Upper lobe of left lung (tissue), 6 donors: ENCODE data around the gene POLE. TPM values are rescaled to one million over a fixed set of nuclear protein-coding genes. Genes with fewer than 3 reads are reported as not detected.

Experiments used
- ATAC-seq, 2 donors: fragments of 200-7000 bp; cut with Tn5 transposase; one replicate each; pipeline ENCODE4 v1.9.1; 2022; ENCODE audit warnings: mild to moderate bottlenecking in 2 of 2, moderate library complexity in 2 of 2; ENCODE audit not compliant: low FRiP score in 2 of 2
- DNase-seq, 2 donors: peaks; one replicate each; pipeline ENCODE4 v3.0.0-alpha.2; 2019 to 2020
- H3K27ac ChIP-seq, 4 donors: fragments of 200-600 bp; sonication (generic); one replicate each; pipeline ENCODE4 v1.5.1; 2016 to 2019
- H3K27me3 ChIP-seq, 4 donors: fragments of 200-600 bp; sonication (generic); one replicate each; pipeline ENCODE4 v1.5.1; 2017 to 2019
- H3K36me3 ChIP-seq, 4 donors: fragments of 200-600 bp; sonication (generic); one replicate each; pipeline ENCODE4 v1.5.1; 2016 to 2019
- H3K4me1 ChIP-seq, 4 donors: fragments of 200-600 bp; sonication (generic); one replicate each; pipeline ENCODE4 v1.5.1; 2018 to 2019
- H3K4me3 ChIP-seq, 4 donors: fragments of 200-600 bp; sonication (generic); one replicate each; pipeline ENCODE4 v1.5.1; 2017 to 2019; ENCODE audit warnings: mild to moderate bottlenecking in 2 of 4, moderate library complexity in 1 of 4
- H3K9me3 ChIP-seq, 4 donors: fragments of 200-600 bp; sonication (generic); one replicate each; pipeline ENCODE4 v1.5.1; 2018 to 2019
- EP300 ChIP-seq, 4 donors: sonication (generic); formaldehyde crosslinking; IDR thresholded peaks; one replicate each; pipeline ENCODE4 v1.5.1; 2017; ENCODE audit warnings: antibody characterized with exemption in 4 of 4, control low read depth in 2 of 4
- POLR2A ChIP-seq, 4 donors: fragments of 450-650 bp; IDR thresholded peaks; one replicate each; pipeline ENCODE4 v1.5.1; 2016 to 2017; ENCODE audit warnings: antibody characterized with exemption in 4 of 4, mild to moderate bottlenecking in 2 of 4
- POLR2AphosphoS5 ChIP-seq, 2 donors: sonication (generic); formaldehyde crosslinking; IDR thresholded peaks; one replicate each; pipeline ENCODE4 v1.5.1; 2017; ENCODE audit warnings: antibody characterized with exemption in 2 of 2
- WGBS, 2 donors: methylation state at CpG; one replicate each; pipeline ENCODE4 v1.1.5; 2017 to 2018; 5-methylcytosine and 5-hydroxymethylcytosine counted together
- total RNA-seq, 6 donors: library from RNA; depleted of rRNA in 4 of 6; stranded (reverse); fragments of >200 nt in 4 of 6; gene quantifications; one replicate each; pipeline versions ENCODE4 v1.1.0 to v1.2.1, GENCODE V29; 2016 to 2021
- TF ChIP-seq, protein P1 (sequence below), 6 experiments: fragments of 450-650 bp in 4 of 6; fragments of 200-600 bp in 2 of 6; sonication (generic) in 2 of 6; IDR thresholded peaks; one replicate each; pipeline ENCODE4 v1.5.1; 2016 to 2019; ENCODE audit warnings: antibody characterized with exemption in 6 of 6
- donor health status: DM: no; HTN: no; CAD: no; lungs with moderate emphysema.
- donor health status: DM: no; HTN: yes; CAD: no; lungs with severe emphysema.

The POLE gene
- total RNA-seq, 6 donors from 2014 or later: 16.6 to 228 (median 26.2) TPM

GRCh38 chr12:132686825-132687210 lies 324 bp downstream of the POLE start:
- DNase-seq (no peak), ATAC-seq (peak in 1 of 2 donors; percentile 82)
- Histone ChIP-seq H3K27ac (peak overlapping the region; percentile 42 to 81 (median 64)), H3K4me1 (peaks cover 9 to 27% (median 10%) of the 10 kb centered on the region in 4 donors), H3K27me3 (no peaks in the 10 kb centered on the region), H3K36me3 (peaks cover 0 to 3% (median 0%) of the 10 kb centered on the region in 4 donors), H3K4me3 (peak overlapping the region; percentile 61 to 100 (median 90)), H3K9me3 (no peaks in the 10 kb centered on the region)
- TF ChIP-seq POLR2AphosphoS5 (IDR thresholded peaks at IDR 0.05) (no peak), EP300 (IDR thresholded peaks at IDR 0.05) (no peak), POLR2A (IDR thresholded peaks at IDR 0.05) (no peak)
- TF ChIP-seq, protein P1, sequence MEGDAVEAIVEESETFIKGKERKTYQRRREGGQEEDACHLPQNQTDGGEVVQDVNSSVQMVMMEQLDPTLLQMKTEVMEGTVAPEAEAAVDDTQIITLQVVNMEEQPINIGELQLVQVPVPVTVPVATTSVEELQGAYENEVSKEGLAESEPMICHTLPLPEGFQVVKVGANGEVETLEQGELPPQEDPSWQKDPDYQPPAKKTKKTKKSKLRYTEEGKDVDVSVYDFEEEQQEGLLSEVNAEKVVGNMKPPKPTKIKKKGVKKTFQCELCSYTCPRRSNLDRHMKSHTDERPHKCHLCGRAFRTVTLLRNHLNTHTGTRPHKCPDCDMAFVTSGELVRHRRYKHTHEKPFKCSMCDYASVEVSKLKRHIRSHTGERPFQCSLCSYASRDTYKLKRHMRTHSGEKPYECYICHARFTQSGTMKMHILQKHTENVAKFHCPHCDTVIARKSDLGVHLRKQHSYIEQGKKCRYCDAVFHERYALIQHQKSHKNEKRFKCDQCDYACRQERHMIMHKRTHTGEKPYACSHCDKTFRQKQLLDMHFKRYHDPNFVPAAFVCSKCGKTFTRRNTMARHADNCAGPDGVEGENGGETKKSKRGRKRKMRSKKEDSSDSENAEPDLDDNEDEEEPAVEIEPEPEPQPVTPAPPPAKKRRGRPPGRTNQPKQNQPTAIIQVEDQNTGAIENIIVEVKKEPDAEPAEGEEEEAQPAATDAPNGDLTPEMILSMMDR (IDR thresholded peaks at IDR 0.05): no peak
- WGBS, 2 donors: 0% methylated on average over 2 of the region's 55 CpGs; no CpG with 5 or more reads in 1 of the 2 donors

- WGBS, 2 donors: 64 to 70% methylated on average over 5 of the region's 5 CpGs
- Histone ChIP-seq H3K27me3 (no peaks in the 10 kb centered on the region), H3K4me1 (peaks cover 9 to 27% (median 10%) of the 10 kb centered on the region in 4 donors), H3K9me3 (no peaks in the 10 kb centered on the region), H3K4me3 (no peak overlapping the region), H3K36me3 (peaks cover 0 to 2% (median 0%) of the 10 kb centered on the region in 4 donors), H3K27ac (no peak overlapping the region)
- TF ChIP-seq POLR2AphosphoS5 (IDR thresholded peaks at IDR 0.05) (no peak), POLR2A (IDR thresholded peaks at IDR 0.05) (no peak), EP300 (IDR thresholded peaks at IDR 0.05) (no peak)
- TF ChIP-seq, protein P1 (IDR thresholded peaks at IDR 0.05): no peak
- ATAC-seq (no peak), DNase-seq (no peak)
Measured at GRCh38 chr12:132685400-132685799, 1.7 kb downstream of the POLE start.

DNA sequence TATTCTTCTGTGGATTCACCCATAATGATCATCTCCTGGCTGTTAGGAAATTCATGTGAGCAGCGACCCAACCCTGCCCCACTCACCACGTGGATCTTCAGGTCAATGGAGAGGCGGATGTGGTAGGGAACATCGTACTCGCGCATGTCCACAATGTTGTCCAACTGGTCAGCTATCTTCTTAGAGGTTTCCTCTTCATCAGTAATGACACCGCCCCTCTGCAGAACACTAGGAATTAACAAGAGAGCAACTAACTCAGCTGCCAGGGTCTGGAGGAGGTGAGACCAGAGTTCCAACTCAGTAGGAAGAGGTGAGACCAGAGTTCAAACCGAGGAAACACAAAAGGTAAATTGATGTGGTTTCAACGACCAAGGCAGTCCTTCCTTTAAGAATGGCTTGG lies 9.7 kb downstream of the POLE start:
- no peak for ATAC-seq
- WGBS, 2 donors: 94 to 96% methylated on average over 9 of the region's 9 CpGs
- H3K36me3 ChIP-seq: peaks cover 9 to 67% (median 35%) of the 10 kb centered on the region in 4 donors

DNA sequence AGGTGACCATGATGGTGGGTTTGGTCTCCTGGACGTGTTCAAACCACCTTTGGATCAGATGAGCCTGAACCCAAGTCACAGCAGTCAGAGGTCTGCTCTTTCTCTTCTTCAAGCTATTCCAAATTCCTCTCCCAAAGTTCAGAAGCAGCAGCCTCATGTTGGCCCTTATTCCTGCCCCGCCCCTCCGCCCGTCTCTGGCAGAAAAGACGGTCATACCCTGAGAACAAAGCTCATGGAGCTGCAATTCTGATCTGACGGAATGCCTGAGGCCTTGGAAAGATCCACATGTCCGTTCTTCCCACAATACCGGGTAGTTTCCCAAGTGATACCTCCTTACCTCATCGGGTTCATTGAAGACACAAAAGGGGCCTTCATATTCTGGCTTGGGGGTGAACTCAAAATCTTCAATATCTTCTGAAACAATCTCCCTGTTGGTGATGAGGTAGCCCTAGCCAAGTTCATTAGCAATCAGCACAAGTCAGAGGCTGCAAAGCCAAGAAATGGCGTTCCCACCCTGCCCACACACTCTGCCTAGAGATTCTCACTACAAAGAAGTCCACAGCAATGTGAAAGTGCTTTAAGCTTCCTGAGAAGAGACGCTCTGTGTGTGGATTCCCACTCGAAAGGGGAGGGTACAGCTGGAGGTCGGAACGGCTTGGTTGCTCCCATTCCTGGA lies 11.2 kb downstream of the POLE start:
- 93 to 95% methylated on average over 13 to 14 of the region's 14 CpGs for WGBS, 2 donors
- no peaks in the 10 kb centered on the region for H3K4me1 ChIP-seq
- no peak for TF ChIP-seq POLR2AphosphoS5 (IDR thresholded peaks at IDR 0.05)
- TF ChIP-seq EP300 (IDR thresholded peaks at IDR 0.05): no peak
- TF ChIP-seq, protein P1 (IDR thresholded peaks at IDR 0.05): no peak
- no peak for TF ChIP-seq POLR2A (IDR thresholded peaks at IDR 0.05)
- no peaks in the 10 kb centered on the region for H3K27me3 ChIP-seq
- DNase-seq (no peak), ATAC-seq (peak in 1 of 2 donors; percentile 75)
- H3K27ac ChIP-seq: no peak overlapping the region
- H3K4me3 ChIP-seq: no peak overlapping the region
- no peaks in the 10 kb centered on the region for H3K9me3 ChIP-seq
- peaks cover 13 to 75% (median 43%) of the 10 kb centered on the region in 4 donors for H3K36me3 ChIP-seq

More for the DNA sequence above, 9.7 kb downstream of the POLE start:
- H3K4me1 ChIP-seq: no peaks in the 10 kb centered on the region
- no peaks in the 10 kb centered on the region for H3K9me3 ChIP-seq
- no peak overlapping the region for H3K4me3 ChIP-seq
- no peaks in the 10 kb centered on the region for H3K27me3 ChIP-seq
- no peak for DNase-seq
- H3K27ac ChIP-seq: no peak overlapping the region
- no peak for TF ChIP-seq EP300 (IDR thresholded peaks at IDR 0.05)
- TF ChIP-seq, protein P1 (IDR thresholded peaks at IDR 0.05): no peak
- TF ChIP-seq POLR2A (IDR thresholded peaks at IDR 0.05): no peak
- TF ChIP-seq POLR2AphosphoS5 (IDR thresholded peaks at IDR 0.05): no peak

DNA sequence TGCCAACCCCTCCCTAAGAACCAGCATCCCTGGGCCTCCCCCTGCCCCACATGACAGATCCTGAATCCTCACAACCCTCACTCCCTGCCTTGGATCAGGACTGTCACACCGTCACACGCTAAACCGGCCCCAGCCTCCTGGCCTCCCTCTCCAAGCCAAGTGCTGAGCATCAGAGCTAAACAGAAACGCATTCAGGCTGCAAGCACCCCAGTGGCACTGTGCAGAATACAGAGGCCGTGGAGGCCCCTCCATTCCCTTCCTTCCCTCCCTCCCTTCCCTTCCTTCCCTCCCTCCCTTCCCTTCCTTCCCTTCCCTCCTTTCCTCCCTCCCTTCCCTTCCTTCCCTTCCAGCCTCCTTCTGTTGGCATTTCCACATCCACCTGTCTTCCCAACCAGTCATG lies 12.6 kb downstream of the POLE start:
- H3K27me3 ChIP-seq: no peaks in the 10 kb centered on the region
- ATAC-seq (no peak), DNase-seq (no peak)
- no peak overlapping the region for H3K27ac ChIP-seq
- TF ChIP-seq, protein P1 (IDR thresholded peaks at IDR 0.05): no peak
- no peak for TF ChIP-seq EP300 (IDR thresholded peaks at IDR 0.05)
- no peak for TF ChIP-seq POLR2AphosphoS5 (IDR thresholded peaks at IDR 0.05)
- no peak for TF ChIP-seq POLR2A (IDR thresholded peaks at IDR 0.05)
- H3K4me1 ChIP-seq: no peaks in the 10 kb centered on the region
- H3K4me3 ChIP-seq: no peak overlapping the region
- H3K36me3 ChIP-seq: peaks cover 13 to 79% (median 47%) of the 10 kb centered on the region in 4 donors
- H3K9me3 ChIP-seq: no peaks in the 10 kb centered on the region
- WGBS, 2 donors: 91 to 95% methylated on average over 5 of the region's 5 CpGs
